Ishikawa (cell line): ENCODE results near the gene DENND1A.

Experiments
- CEBPB ChIP-seq: IDR thresholded peaks from 2 replicates; pipeline ENCODE4 v1.6.1; 2012
- CREB1 ChIP-seq: IDR thresholded peaks from 2 replicates; pipeline ENCODE4 v1.6.1; 2012; ENCODE audit warnings: low read depth
- EGR1 ChIP-seq: IDR thresholded peaks from 2 replicates; pipeline ENCODE4 v1.6.1; 2012
- EP300 ChIP-seq: IDR thresholded peaks from 2 replicates; pipeline ENCODE4 v1.6.1; 2012; ENCODE audit warnings: borderline replicate concordance
- FOXM1 ChIP-seq: IDR thresholded peaks from 2 replicates; pipeline ENCODE4 v1.6.1; 2012; ENCODE audit warnings: low read depth, borderline replicate concordance
- MAX ChIP-seq: IDR thresholded peaks from 2 replicates; pipeline ENCODE4 v1.6.1; 2012
- NFIC ChIP-seq: IDR thresholded peaks from 2 replicates; pipeline ENCODE4 v1.6.1; 2012
- RAD21 ChIP-seq: IDR thresholded peaks from 2 replicates; pipeline ENCODE4 v1.6.1; 2012; ENCODE audit warnings: low read depth
- REST ChIP-seq: IDR thresholded peaks from 2 replicates; pipeline ENCODE4 v1.6.1; 2012; ENCODE audit warnings: low read depth, mild to moderate bottlenecking
- TAF1 ChIP-seq: IDR thresholded peaks from 2 replicates; pipeline ENCODE4 v1.6.1; 2012; ENCODE audit warnings: low read depth, mild to moderate bottlenecking
- TCF12 ChIP-seq: IDR thresholded peaks from 2 replicates; pipeline ENCODE4 v1.6.1; 2012; ENCODE audit warnings: low read depth
- TEAD4 ChIP-seq: IDR thresholded peaks from 2 replicates; pipeline ENCODE4 v1.6.1; 2012
- USF1 ChIP-seq: IDR thresholded peaks from 2 replicates; pipeline ENCODE4 v1.6.1; 2012
- YY1 ChIP-seq: IDR thresholded peaks from 2 replicates; pipeline ENCODE4 v1.6.1; 2012; ENCODE audit warnings: low read depth
- ZBTB7A ChIP-seq: IDR thresholded peaks from 2 replicates; pipeline ENCODE4 v1.6.1; 2012; ENCODE audit warnings: low read depth

DENND1A gene

DNA sequence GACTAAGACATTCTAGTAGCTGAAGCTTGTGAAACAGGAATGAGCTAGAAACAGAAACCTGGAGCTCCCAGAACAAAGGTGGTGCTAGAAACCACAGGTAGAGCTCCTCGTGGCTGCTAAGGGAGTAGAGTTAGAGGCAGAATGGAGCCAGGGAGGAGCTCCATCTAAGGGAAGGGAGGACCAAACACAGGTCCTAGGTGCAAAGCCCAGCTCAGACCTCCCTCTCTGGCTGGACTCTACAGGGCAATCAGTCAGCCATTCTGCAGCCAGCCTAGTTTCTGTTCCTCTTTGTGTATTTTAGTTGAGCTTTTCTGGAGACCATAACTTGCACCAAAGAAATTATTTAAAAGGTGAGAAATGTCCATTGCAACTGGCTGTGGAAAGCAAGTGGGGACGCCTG lies 503.5 kb downstream of the DENND1A start:
- TF ChIP-seq FOXM1 (no peak), TCF12 (no peak), YY1 (no peak), RAD21 (no peak), EP300 (no peak)

- no peak for TF ChIP-seq ZBTB7A
- no peak for TF ChIP-seq TCF12
- no peak for TF ChIP-seq YY1
- no peak for TF ChIP-seq CEBPB
- no peak for TF ChIP-seq TEAD4
- no peak for TF ChIP-seq EGR1
- no peak for TF ChIP-seq USF1
- TF ChIP-seq TAF1: no peak
- no peak for TF ChIP-seq FOXM1
- no peak for TF ChIP-seq CREB1
- TF ChIP-seq REST: no peak
- TF ChIP-seq RAD21: no peak
- no peak for TF ChIP-seq EP300
- TF ChIP-seq MAX: no peak
- no peak for TF ChIP-seq NFIC
Observed at GRCh38 chr9:123425836-123426365, 504.0 kb downstream of the DENND1A start.

- TF ChIP-seq EGR1 (no peak), USF1 (no peak), FOXM1 (no peak), REST (no peak), CEBPB (no peak), RAD21 (no peak), EP300 (no peak), TEAD4 (no peak), MAX (no peak), NFIC (no peak), TCF12 (no peak), ZBTB7A (no peak), TAF1 (no peak), YY1 (no peak), CREB1 (no peak)
Observed at GRCh38 chr9:123425261-123425821, 504.6 kb downstream of the DENND1A start.

- TF ChIP-seq EGR1 (no peak), CREB1 (no peak), TCF12 (no peak), USF1 (no peak), REST (no peak), MAX (no peak), NFIC (no peak), TEAD4 (no peak), YY1 (no peak), EP300 (no peak), CEBPB (no peak), FOXM1 (no peak), RAD21 (no peak), ZBTB7A (no peak)
Observed at GRCh38 chr9:123424552-123425225, 505.2 kb downstream of the DENND1A start.
